ENCODE measurements around the gene TRMT2A. TPM values are rescaled to one million over a fixed set of nuclear protein-coding genes. Genes with fewer than 3 reads are reported as not detected.

Gene TRMT2A
- total RNA-seq, 5 donors from 2014 or later (not counting 1 experiment from before 2014, with no cell fraction given) = 87.6 to 136 (median 123) TPM

DNA sequence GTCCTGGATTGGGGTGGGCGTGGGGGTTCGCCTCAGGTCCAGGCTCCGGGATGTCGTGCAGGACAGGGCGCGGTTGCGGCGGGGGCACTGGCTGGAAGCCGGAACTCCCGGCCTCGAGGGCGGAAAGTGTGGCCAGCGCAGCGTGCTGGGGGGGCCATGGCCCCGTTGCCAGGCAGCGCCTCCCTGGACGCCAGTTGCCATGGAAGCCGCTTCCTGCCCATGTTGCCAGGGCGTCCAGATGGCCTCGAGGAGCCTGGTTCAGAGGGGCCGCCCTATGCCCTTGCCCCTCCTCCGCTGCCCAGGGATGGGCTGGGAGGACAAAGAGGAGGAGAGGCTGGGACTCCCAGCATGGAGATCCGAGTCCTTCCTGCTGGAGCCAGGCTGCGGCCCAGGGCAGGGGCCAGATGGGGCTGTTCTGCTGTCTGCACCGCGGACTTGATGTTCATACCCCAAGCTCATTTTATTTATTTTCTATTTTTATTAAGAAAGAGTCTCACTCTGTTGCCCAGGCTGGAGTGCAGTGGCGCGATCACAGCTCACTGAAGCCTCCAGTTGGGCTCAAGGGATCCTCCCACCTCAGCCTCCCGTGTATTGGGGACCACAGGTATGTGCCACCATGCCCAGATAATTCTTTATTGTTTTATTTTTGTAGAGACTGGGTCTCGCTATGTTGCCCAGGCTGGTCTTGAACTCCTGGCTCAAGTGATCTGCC lies 38.5 kb upstream of the TRMT2A start:
- Mint-ChIP-seq H3K4me1 (peaks cover 0 to 3% (median 2%) of the 10 kb centered on the region in 3 donors), H3K27me3 (peaks cover 0 to 5% of the 10 kb centered on the region in 2 donors), H3K27ac (no peak overlapping the region), H3K4me3 (no peak overlapping the region), H3K9me3 (no peaks in the 10 kb centered on the region), H3K36me3 (no peaks in the 10 kb centered on the region)
- Histone ChIP-seq H3K9me3 (no peaks in the 10 kb centered on the region), H3K36me3 (ENCODE audit: control insufficient read depth in 2 of 2, extremely low read depth in 1 of 2, insufficient read depth in 1 of 2, low read length in 1 of 2) (no peaks in the 10 kb centered on the region), H3K4me3 (ENCODE audit: control insufficient read depth in 1 of 2, extremely low read depth in 1 of 2, low read length in 1 of 2) (no peak overlapping the region), H3K4me1 (ENCODE audit: control insufficient read depth in 1 of 2, extremely low read depth in 1 of 2, insufficient read depth in 2 of 2, low read length in 2 of 2) (peaks cover 0 to 24% of the 10 kb centered on the region in 2 experiments), H3K27ac (ENCODE audit: low read length) (no peak overlapping the region), H3K27me3 (replicated peaks in 1 of 2; ENCODE audit: control insufficient read depth in 2 of 2, extremely low read depth in 1 of 2, insufficient read depth in 2 of 2, low read length in 1 of 2) (peaks cover 0 to 54% of the 10 kb centered on the region in 2 experiments)
- ChIA-PET POLR2A (no interaction called here), CTCF (no interaction called here)
- peak in 3 of 35 experiments; percentile 16 to 20 (median 18) for DNase-seq
- WGBS (ENCODE audit: insufficient coverage) = 43% methylated on average over 19 of the region's 30 CpGs
- ATAC-seq (replicated peaks in 1 of 4) = no peak

DNA sequence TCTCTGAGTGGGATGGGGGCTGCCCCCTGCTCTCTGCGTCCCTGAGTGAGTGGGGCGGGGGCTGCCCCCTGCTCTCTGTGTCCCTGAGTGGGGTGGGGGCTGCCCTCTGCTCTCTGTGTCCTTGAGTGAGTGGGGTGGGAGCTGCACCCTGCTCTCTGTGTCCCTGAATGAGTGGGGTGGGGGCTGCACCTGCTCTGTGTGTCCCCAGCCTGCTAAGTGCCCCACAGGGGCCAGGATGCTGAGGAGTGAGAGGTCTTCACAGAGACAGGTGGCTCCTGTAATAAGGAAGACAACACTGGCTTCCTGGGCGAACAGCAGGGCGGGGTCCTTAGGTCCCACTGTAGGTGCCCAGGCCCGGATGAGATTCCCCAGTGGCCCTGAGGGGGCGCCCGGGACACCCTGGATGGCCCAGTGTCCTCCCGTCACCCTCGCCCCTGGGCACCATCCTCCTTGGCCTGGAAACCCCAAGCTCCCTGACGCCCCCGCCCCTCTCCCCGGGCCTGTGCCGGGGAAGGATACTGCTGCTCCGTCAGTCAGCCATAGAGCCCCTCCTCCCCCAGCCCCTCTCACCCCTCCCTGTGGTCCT lies 37.7 kb upstream of the TRMT2A start:
- CTCF ChIA-PET = no interaction called here
- Histone ChIP-seq H3K27me3 (replicated peaks in 1 of 2; ENCODE audit: control insufficient read depth in 2 of 2, extremely low read depth in 1 of 2, insufficient read depth in 2 of 2, low read length in 1 of 2) (peaks cover 0 to 54% of the 10 kb centered on the region in 2 experiments), H3K4me3 (ENCODE audit: control insufficient read depth in 1 of 2, extremely low read depth in 1 of 2, low read length in 1 of 2) (no peak overlapping the region), H3K36me3 (ENCODE audit: control insufficient read depth in 2 of 2, extremely low read depth in 1 of 2, insufficient read depth in 1 of 2, low read length in 1 of 2) (no peaks in the 10 kb centered on the region), H3K27ac (ENCODE audit: low read length) (no peak overlapping the region), H3K9me3 (no peaks in the 10 kb centered on the region), H3K4me1 (ENCODE audit: control insufficient read depth in 1 of 2, extremely low read depth in 1 of 2, insufficient read depth in 2 of 2, low read length in 2 of 2) (peaks cover 0 to 24% of the 10 kb centered on the region in 2 experiments)
- no peak for ATAC-seq (replicated peaks in 1 of 4)
- Mint-ChIP-seq H3K36me3 (no peaks in the 10 kb centered on the region), H3K9me3 (no peaks in the 10 kb centered on the region), H3K4me1 (peaks cover 0 to 3% (median 2%) of the 10 kb centered on the region in 3 donors), H3K27me3 (peaks cover 0 to 5% of the 10 kb centered on the region in 2 donors), H3K27ac (no peak overlapping the region), H3K4me3 (no peak overlapping the region)
- DNase-seq = no peak
- WGBS (ENCODE audit: insufficient coverage) = 66% methylated on average over 3 of the region's 14 CpGs
- POLR2A ChIA-PET = no interaction called here

DNA sequence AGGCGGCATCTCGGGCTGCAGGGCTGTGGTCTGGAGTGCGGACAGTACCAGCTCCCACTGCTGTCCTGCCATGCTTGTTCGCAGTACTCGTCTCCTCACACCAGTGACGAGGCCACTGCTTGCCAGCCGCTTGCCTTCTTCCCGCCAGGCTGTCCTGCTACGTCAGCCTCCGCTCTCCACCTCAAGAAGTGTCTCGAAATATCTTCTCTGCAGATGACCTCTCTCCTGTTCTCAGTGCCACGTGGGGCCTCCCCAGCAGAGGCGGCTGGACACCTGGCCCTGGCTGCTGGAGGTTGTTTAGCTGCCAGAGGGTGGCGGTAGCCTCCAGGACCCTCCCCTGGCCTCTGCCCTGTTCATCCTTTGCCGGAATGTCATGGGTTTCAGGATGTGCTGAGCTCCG lies 36.9 kb upstream of the TRMT2A start:
- WGBS (ENCODE audit: insufficient coverage) = 91% methylated on average over 14 of the region's 16 CpGs
- no peak overlapping the region for H3K27ac Mint-ChIP-seq

DNA sequence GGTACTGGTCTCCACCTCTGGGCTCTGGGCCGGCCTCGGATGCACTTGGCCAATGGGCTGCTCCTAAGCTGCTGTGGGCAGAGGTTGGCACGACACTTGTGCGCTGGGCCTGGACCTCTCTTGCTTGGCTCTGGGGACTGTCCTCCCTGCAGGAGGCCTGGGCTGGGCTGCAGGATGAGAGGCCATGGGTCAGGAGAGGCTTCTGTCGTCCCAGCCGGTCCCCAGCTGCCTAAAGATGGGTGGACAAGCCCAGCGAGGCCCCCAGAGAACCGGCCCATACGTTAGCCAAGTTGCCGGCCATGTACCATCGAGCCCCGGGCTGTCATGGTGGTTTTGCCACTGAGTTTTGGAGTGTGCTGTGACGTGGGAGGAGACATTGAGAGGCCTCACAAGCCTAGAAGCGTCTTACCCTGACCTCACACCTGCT lies 35.5 kb upstream of the TRMT2A start:
- peaks cover 0 to 5% of the 10 kb centered on the region in 2 donors for H3K27me3 Mint-ChIP-seq
- ATAC-seq (replicated peaks in 1 of 4) (no peak), DNase-seq (no peak)
- 86% methylated on average over 13 of the region's 14 CpGs for WGBS (ENCODE audit: insufficient coverage)
- H3K9me3 Mint-ChIP-seq = no peaks in the 10 kb centered on the region
- H3K27me3 ChIP-seq (replicated peaks in 1 of 2; ENCODE audit: control insufficient read depth in 2 of 2, extremely low read depth in 1 of 2, insufficient read depth in 2 of 2, low read length in 1 of 2) = peaks cover 0 to 35% of the 10 kb centered on the region in 2 experiments
- peaks cover 0 to 24% of the 10 kb centered on the region in 2 experiments for H3K4me1 ChIP-seq (ENCODE audit: control insufficient read depth in 1 of 2, extremely low read depth in 1 of 2, insufficient read depth in 2 of 2, low read length in 2 of 2)
- CTCF ChIA-PET = no interaction called here
- no peak overlapping the region for H3K4me3 ChIP-seq (ENCODE audit: control insufficient read depth in 1 of 2, extremely low read depth in 1 of 2, low read length in 1 of 2)
- no peaks in the 10 kb centered on the region for H3K36me3 ChIP-seq (ENCODE audit: control insufficient read depth in 2 of 2, extremely low read depth in 1 of 2, insufficient read depth in 1 of 2, low read length in 1 of 2)
- POLR2A ChIA-PET = no interaction called here
- no peak overlapping the region for H3K4me3 Mint-ChIP-seq
- H3K27ac Mint-ChIP-seq = no peak overlapping the region
- no peaks in the 10 kb centered on the region for H3K9me3 ChIP-seq
- no peaks in the 10 kb centered on the region for H3K36me3 Mint-ChIP-seq
- H3K4me1 Mint-ChIP-seq = peaks cover 0 to 3% (median 2%) of the 10 kb centered on the region in 3 donors
- H3K27ac ChIP-seq (ENCODE audit: low read length) = no peak overlapping the region

More for the DNA sequence above, 36.9 kb upstream of the TRMT2A start:
- ATAC-seq (replicated peaks in 1 of 4) (no peak), DNase-seq (no peak)
- Histone ChIP-seq H3K36me3 (ENCODE audit: control insufficient read depth in 2 of 2, extremely low read depth in 1 of 2, insufficient read depth in 1 of 2, low read length in 1 of 2) (no peaks in the 10 kb centered on the region), H3K4me1 (ENCODE audit: control insufficient read depth in 1 of 2, extremely low read depth in 1 of 2, insufficient read depth in 2 of 2, low read length in 2 of 2) (peaks cover 0 to 24% of the 10 kb centered on the region in 2 experiments), H3K9me3 (no peaks in the 10 kb centered on the region), H3K27me3 (replicated peaks in 1 of 2; ENCODE audit: control insufficient read depth in 2 of 2, extremely low read depth in 1 of 2, insufficient read depth in 2 of 2, low read length in 1 of 2) (peaks cover 0 to 49% of the 10 kb centered on the region in 2 experiments), H3K4me3 (ENCODE audit: control insufficient read depth in 1 of 2, extremely low read depth in 1 of 2, low read length in 1 of 2) (no peak overlapping the region), H3K27ac (ENCODE audit: low read length) (no peak overlapping the region)
- H3K36me3 Mint-ChIP-seq = no peaks in the 10 kb centered on the region
- ChIA-PET POLR2A (no interaction called here), CTCF (interaction anchor here in 1 of 2 donors (0.7 kb wide), 1 partner anchor 217 kb away, joined by 4 read pairs; no protein-coding TSS in a partner anchor)
- H3K9me3 Mint-ChIP-seq = no peaks in the 10 kb centered on the region
- no peak overlapping the region for H3K4me3 Mint-ChIP-seq
- peaks cover 0 to 3% (median 2%) of the 10 kb centered on the region in 3 donors for H3K4me1 Mint-ChIP-seq
- peaks cover 0 to 5% of the 10 kb centered on the region in 2 donors for H3K27me3 Mint-ChIP-seq

DNA sequence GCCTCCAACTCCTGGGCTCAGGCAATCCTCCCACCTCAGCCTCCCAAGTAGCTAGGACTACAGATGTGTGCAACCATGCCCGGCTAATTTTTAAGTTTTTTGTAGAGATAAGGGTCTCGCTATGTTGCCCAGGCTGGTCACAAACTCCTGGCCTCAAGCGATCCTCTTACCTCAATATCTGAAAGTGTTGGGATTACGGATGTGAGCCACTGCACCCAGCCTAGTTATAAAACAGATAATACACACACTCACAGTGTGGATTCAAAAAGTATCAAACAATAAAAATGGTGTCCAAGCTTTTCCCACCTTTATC lies 34.2 kb upstream of the TRMT2A start:
- Mint-ChIP-seq H3K27me3 (no peaks in the 10 kb centered on the region), H3K9me3 (no peaks in the 10 kb centered on the region), H3K36me3 (no peaks in the 10 kb centered on the region), H3K4me3 (no peak overlapping the region), H3K4me1 (no peaks in the 10 kb centered on the region), H3K27ac (no peak overlapping the region)
- ATAC-seq (replicated peaks in 1 of 4) (no peak), DNase-seq (no peak)
- H3K9me3 ChIP-seq = no peaks in the 10 kb centered on the region
- H3K27me3 ChIP-seq (replicated peaks in 1 of 2; ENCODE audit: control insufficient read depth in 2 of 2, extremely low read depth in 1 of 2, insufficient read depth in 2 of 2, low read length in 1 of 2) = peaks cover 0 to 22% of the 10 kb centered on the region in 2 experiments
- peaks cover 0 to 15% of the 10 kb centered on the region in 2 experiments for H3K4me1 ChIP-seq (ENCODE audit: control insufficient read depth in 1 of 2, extremely low read depth in 1 of 2, insufficient read depth in 2 of 2, low read length in 2 of 2)
- ChIA-PET POLR2A (no interaction called here), CTCF (interaction anchor here (0.6 to 0.7 kb wide), 2 partner anchors 118 to 311 kb away, joined by 4 to 5 read pairs; no protein-coding TSS in a partner anchor)
- no peak overlapping the region for H3K4me3 ChIP-seq (ENCODE audit: control insufficient read depth in 1 of 2, extremely low read depth in 1 of 2, low read length in 1 of 2)
- H3K27ac ChIP-seq (ENCODE audit: low read length) = no peak overlapping the region
- WGBS (ENCODE audit: insufficient coverage) = 100% methylated on average over 2 of the region's 4 CpGs
- H3K36me3 ChIP-seq (ENCODE audit: control insufficient read depth in 2 of 2, extremely low read depth in 1 of 2, insufficient read depth in 1 of 2, low read length in 1 of 2) = no peaks in the 10 kb centered on the region

DNA sequence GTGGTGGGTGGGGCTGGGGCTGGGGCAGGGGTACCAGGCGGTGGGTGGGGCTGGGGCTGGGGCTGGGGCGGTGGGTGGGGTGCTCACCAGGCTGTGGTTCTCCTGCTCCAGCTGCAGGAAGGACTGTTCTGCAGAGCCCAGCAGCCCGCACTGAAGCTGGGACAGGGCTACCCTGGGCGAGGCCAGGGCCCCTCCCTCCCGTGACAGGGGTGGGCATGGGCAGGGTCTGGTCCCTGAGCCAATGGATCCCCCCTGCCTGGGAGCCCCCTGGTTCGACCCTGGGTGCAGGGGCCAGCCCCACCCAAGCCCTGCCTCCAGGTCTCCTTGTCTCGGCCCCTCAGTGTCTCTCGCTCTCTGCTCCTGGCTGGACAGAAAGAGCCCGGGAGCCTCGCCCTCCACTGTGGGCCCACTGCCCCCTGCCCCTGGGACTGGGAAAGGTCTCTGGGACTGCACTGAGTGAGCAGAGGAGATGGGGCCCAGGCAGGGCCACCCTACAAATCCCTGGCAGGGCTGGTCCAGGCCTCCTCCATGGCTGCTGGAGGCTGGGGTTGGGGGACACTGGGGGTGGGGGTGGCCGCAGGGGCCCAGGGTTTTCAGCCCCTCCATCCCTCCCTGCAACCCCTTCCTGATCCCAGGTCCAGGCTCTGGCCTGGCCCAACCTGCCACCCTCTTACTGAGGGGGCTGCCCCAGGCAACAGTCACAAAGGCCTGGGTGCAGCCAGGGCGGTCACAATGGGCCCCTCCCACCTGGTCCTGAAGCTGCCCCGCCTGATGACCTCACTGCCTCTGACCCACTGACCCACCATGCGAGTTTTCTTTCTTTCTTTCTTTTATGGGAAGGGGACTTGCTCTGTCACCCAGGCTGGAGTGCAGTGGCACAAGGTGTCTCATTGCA lies 33.6 kb upstream of the TRMT2A start, which contains the start of gene CCDC188:
TSS of gene CCDC188 (minus strand) at position 675 of the 895 bp plus-strand sequence. CDS start at position 606, 69 bp downstream.
- ATAC-seq (replicated peaks in 1 of 4) (no peak), DNase-seq (no peak)
- H3K27me3 Mint-ChIP-seq = no peaks in the 10 kb centered on the region
- H3K9me3 ChIP-seq = no peaks in the 10 kb centered on the region
- H3K36me3 ChIP-seq (ENCODE audit: control insufficient read depth in 2 of 2, extremely low read depth in 1 of 2, insufficient read depth in 1 of 2, low read length in 1 of 2) = no peaks in the 10 kb centered on the region
- H3K4me3 Mint-ChIP-seq = no peak within 1 kb of the TSS
- H3K4me1 Mint-ChIP-seq = no peaks in the 10 kb centered on the region
- no peak within 1 kb of the TSS for H3K4me3 ChIP-seq (ENCODE audit: control insufficient read depth in 1 of 2, extremely low read depth in 1 of 2, low read length in 1 of 2)
- no peak within 1 kb of the TSS for H3K27ac ChIP-seq (ENCODE audit: low read length)
- peaks cover 0 to 14% of the 10 kb centered on the region in 2 experiments for H3K4me1 ChIP-seq (ENCODE audit: control insufficient read depth in 1 of 2, extremely low read depth in 1 of 2, insufficient read depth in 2 of 2, low read length in 2 of 2)
- WGBS (ENCODE audit: insufficient coverage) = 75% methylated on average over 7 of the region's 14 CpGs
- peaks cover 0 to 16% of the 10 kb centered on the region in 2 experiments for H3K27me3 ChIP-seq (replicated peaks in 1 of 2; ENCODE audit: control insufficient read depth in 2 of 2, extremely low read depth in 1 of 2, insufficient read depth in 2 of 2, low read length in 1 of 2)
- H3K27ac Mint-ChIP-seq = no peak within 1 kb of the TSS
- ChIA-PET POLR2A (no interaction called here), CTCF (interaction anchor here (0.6 to 0.7 kb wide), 2 partner anchors 118 to 311 kb away, joined by 4 to 5 read pairs; no protein-coding TSS in a partner anchor)
- H3K36me3 Mint-ChIP-seq = no peaks in the 10 kb centered on the region
- H3K9me3 Mint-ChIP-seq = no peaks in the 10 kb centered on the region
